Measurements from ENCODE around the gene DDX27. TPM values are rescaled to one million over a fixed set of nuclear protein-coding genes. Genes with fewer than 3 reads are reported as not detected.

DDX27 gene
- 23.3 to 25.9 TPM (median 23.7 TPM) in 3 replicates for total RNA-seq
- long read RNA-seq, transcript DDX27-207 (21 exons, 2,693 nt), result major isoform, 58 of 76 reads
- long read RNA-seq, partial matches to known transcripts, result 11 of 76 reads
- long read RNA-seq, other reads (novel, unspliced or antisense), result 7 of 76 reads

GRCh38 chr20:49219091-49219923, at the start of gene DDX27:
DDX27 (plus strand) TSS chr20:49219416; CDS start chr20:49219449, 33 bp downstream.
- TF ChIP-seq CTCF (IDR thresholded peaks at IDR 0.05), result no peak

GRCh38 chr20:49169547-49169946, 49.7 kb upstream of the DDX27 start:
- no peak for TF ChIP-seq CTCF (IDR thresholded peaks at IDR 0.05)
- Mint-ChIP-seq H3K36me3 (ENCODE audit: low read depth) (peaks cover 6% of the 10 kb centered on the region), H3K4me1 (ENCODE audit: low read depth) (peaks cover 35% of the 10 kb centered on the region), H3K4me3 (ENCODE audit: unreplicated experiment) (no peak overlapping the region), H3K9me3 (ENCODE audit: low read depth) (no peaks in the 10 kb centered on the region), H3K27ac (ENCODE audit: unreplicated experiment) (no peak overlapping the region), H3K27me3 (ENCODE audit: low read depth) (no peaks in the 10 kb centered on the region)
- no peak for DNase-seq (ENCODE audit: low spot score)

More at GRCh38 chr20:49219091-49219923, at the start of gene DDX27:
- H3K27ac Mint-ChIP-seq (ENCODE audit: unreplicated experiment), result peak within 1 kb of the TSS; percentile 91
- peaks cover 24% of the 10 kb centered on the region for H3K4me1 Mint-ChIP-seq (ENCODE audit: low read depth)
- peaks cover 6% of the 10 kb centered on the region for H3K36me3 Mint-ChIP-seq (ENCODE audit: low read depth)
- no peaks in the 10 kb centered on the region for H3K27me3 Mint-ChIP-seq (ENCODE audit: low read depth)
- peak within 1 kb of the TSS; percentile 96 for H3K4me3 Mint-ChIP-seq (ENCODE audit: unreplicated experiment)
- no peaks in the 10 kb centered on the region for H3K9me3 Mint-ChIP-seq (ENCODE audit: low read depth)
- DNase-seq (ENCODE audit: low spot score), result peak; percentile 97

- no peaks in the 10 kb centered on the region for H3K27me3 Mint-ChIP-seq (ENCODE audit: low read depth)
- H3K4me3 Mint-ChIP-seq (ENCODE audit: unreplicated experiment), result no peak overlapping the region
- no peak for DNase-seq (ENCODE audit: low spot score)
- H3K4me1 Mint-ChIP-seq (ENCODE audit: low read depth), result peaks cover 35% of the 10 kb centered on the region
- TF ChIP-seq CTCF (IDR thresholded peaks at IDR 0.05), result no peak
- H3K9me3 Mint-ChIP-seq (ENCODE audit: low read depth), result no peaks in the 10 kb centered on the region
- H3K36me3 Mint-ChIP-seq (ENCODE audit: low read depth), result peaks cover 6% of the 10 kb centered on the region
- H3K27ac Mint-ChIP-seq (ENCODE audit: unreplicated experiment), result no peak overlapping the region
Measured at GRCh38 chr20:49170714-49171113, 48.5 kb upstream of the DDX27 start.

GRCh38 chr20:49171909-49172308, 47.3 kb upstream of the DDX27 start:
- TF ChIP-seq CTCF (IDR thresholded peaks at IDR 0.05), result no peak
- Mint-ChIP-seq H3K27me3 (ENCODE audit: low read depth) (no peaks in the 10 kb centered on the region), H3K4me1 (ENCODE audit: low read depth) (peaks cover 31% of the 10 kb centered on the region), H3K36me3 (ENCODE audit: low read depth) (peaks cover 6% of the 10 kb centered on the region), H3K4me3 (ENCODE audit: unreplicated experiment) (no peak overlapping the region), H3K27ac (ENCODE audit: unreplicated experiment) (no peak overlapping the region), H3K9me3 (ENCODE audit: low read depth) (no peaks in the 10 kb centered on the region)
- DNase-seq (ENCODE audit: low spot score), result no peak

- Mint-ChIP-seq H3K27ac (ENCODE audit: unreplicated experiment) (no peak overlapping the region), H3K36me3 (ENCODE audit: low read depth) (peaks cover 6% of the 10 kb centered on the region), H3K27me3 (ENCODE audit: low read depth) (no peaks in the 10 kb centered on the region), H3K4me3 (ENCODE audit: unreplicated experiment) (no peak overlapping the region), H3K9me3 (ENCODE audit: low read depth) (no peaks in the 10 kb centered on the region), H3K4me1 (ENCODE audit: low read depth) (peaks cover 26% of the 10 kb centered on the region)
- no peak for DNase-seq (ENCODE audit: low spot score)
- no peak for TF ChIP-seq CTCF (IDR thresholded peaks at IDR 0.05)
Measured at GRCh38 chr20:49172413-49172812, 46.8 kb upstream of the DDX27 start.
